HEK293 (cell line): ENCODE data around the gene GPR84.

Experiments used
- CTCF ChIP-seq: fragments of 450-650 bp; formaldehyde crosslinking; IDR thresholded peaks from 2 replicates; pipeline ENCODE4 v1.5.1; 2016; ENCODE audit warnings: missing biosample characterization, missing genetic modification characterization
- HOXA7 ChIP-seq: sonication (generic); formaldehyde crosslinking; IDR thresholded peaks from 2 replicates; pipeline ENCODE4 v1.8.1; 2022; ENCODE audit warnings: missing genetic modification reagents, borderline replicate concordance
- YY2 ChIP-seq: fragments of 450-650 bp; formaldehyde crosslinking; IDR thresholded peaks from 2 replicates; pipeline ENCODE4 v1.5.1; 2016; ENCODE audit warnings: missing biosample characterization, missing genetic modification characterization
- ZBTB20 ChIP-seq: fragments of 450-650 bp; formaldehyde crosslinking; IDR thresholded peaks from 2 replicates; pipeline ENCODE4 v1.5.1; 2016; ENCODE audit warnings: missing biosample characterization, missing genetic modification characterization
- ZBTB7A ChIP-seq: fragments of 450-650 bp; formaldehyde crosslinking; IDR thresholded peaks from 2 replicates; pipeline ENCODE4 v1.5.1; 2016; ENCODE audit warnings: low read depth, missing biosample characterization, missing genetic modification characterization
- ZNF366 ChIP-seq: fragments of 450-650 bp; formaldehyde crosslinking; conservative IDR thresholded peaks from 2 replicates; pipeline ENCODE4 v1.5.1; 2016; ENCODE audit warnings: missing biosample characterization, missing genetic modification characterization
- TF ChIP-seq, protein P1 (sequence below): fragments of 450-650 bp; formaldehyde crosslinking; IDR thresholded peaks from 2 replicates; pipeline ENCODE4 v1.5.1; 2017; ENCODE audit warnings: missing biosample characterization, missing genetic modification characterization
- TF ChIP-seq, protein P2 (sequence below): fragments of 450-650 bp; IDR thresholded peaks from 2 replicates; pipeline ENCODE4 v1.5.1; 2018; ENCODE audit warnings: missing biosample characterization, missing genetic modification characterization

- TF ChIP-seq ZBTB20 (no peak), ZBTB7A (no peak), CTCF (no peak), YY2 (tag by site-specific recombination) (no peak), ZNF366 (tag by site-specific recombination) (no peak), HOXA7 (CRISPR knock-in tag) (no peak)
- TF ChIP-seq, protein P1, sequence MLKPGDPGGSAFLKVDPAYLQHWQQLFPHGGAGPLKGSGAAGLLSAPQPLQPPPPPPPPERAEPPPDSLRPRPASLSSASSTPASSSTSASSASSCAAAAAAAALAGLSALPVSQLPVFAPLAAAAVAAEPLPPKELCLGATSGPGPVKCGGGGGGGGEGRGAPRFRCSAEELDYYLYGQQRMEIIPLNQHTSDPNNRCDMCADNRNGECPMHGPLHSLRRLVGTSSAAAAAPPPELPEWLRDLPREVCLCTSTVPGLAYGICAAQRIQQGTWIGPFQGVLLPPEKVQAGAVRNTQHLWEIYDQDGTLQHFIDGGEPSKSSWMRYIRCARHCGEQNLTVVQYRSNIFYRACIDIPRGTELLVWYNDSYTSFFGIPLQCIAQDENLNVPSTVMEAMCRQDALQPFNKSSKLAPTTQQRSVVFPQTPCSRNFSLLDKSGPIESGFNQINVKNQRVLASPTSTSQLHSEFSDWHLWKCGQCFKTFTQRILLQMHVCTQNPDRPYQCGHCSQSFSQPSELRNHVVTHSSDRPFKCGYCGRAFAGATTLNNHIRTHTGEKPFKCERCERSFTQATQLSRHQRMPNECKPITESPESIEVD (tag by site-specific recombination), result no peak
- TF ChIP-seq, protein P2, sequence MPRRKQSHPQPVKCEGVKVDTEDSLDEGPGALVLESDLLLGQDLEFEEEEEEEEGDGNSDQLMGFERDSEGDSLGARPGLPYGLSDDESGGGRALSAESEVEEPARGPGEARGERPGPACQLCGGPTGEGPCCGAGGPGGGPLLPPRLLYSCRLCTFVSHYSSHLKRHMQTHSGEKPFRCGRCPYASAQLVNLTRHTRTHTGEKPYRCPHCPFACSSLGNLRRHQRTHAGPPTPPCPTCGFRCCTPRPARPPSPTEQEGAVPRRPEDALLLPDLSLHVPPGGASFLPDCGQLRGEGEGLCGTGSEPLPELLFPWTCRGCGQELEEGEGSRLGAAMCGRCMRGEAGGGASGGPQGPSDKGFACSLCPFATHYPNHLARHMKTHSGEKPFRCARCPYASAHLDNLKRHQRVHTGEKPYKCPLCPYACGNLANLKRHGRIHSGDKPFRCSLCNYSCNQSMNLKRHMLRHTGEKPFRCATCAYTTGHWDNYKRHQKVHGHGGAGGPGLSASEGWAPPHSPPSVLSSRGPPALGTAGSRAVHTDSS, result no peak
Observed at GRCh38 chr12:54381136-54381535, 16.9 kb upstream of the GPR84 start.
